Measurements from ENCODE around the gene UBTD1.
"Not testable (repeated sequence)": the region's sequence is repeated elsewhere in the genome, so short reads cannot be mapped to it uniquely, and the experiment has no call there.

The UBTD1 gene

GRCh38 chr10:97514344-97514743 lies 15.6 kb downstream of the UBTD1 start:
- Mint-ChIP-seq H3K36me3 (no peaks in the 10 kb centered on the region), H3K9me3 (no peaks in the 10 kb centered on the region), H3K27me3 (peaks cover 16% of the 10 kb centered on the region), H3K4me1 (peaks cover 7% of the 10 kb centered on the region), H3K27ac (no peak overlapping the region), H3K4me3 (no peak overlapping the region)
- no peak for ATAC-seq (ENCODE audit: low read depth)
- DNase-seq (ENCODE audit: low spot score in 2 of 2) = no peak

DNA sequence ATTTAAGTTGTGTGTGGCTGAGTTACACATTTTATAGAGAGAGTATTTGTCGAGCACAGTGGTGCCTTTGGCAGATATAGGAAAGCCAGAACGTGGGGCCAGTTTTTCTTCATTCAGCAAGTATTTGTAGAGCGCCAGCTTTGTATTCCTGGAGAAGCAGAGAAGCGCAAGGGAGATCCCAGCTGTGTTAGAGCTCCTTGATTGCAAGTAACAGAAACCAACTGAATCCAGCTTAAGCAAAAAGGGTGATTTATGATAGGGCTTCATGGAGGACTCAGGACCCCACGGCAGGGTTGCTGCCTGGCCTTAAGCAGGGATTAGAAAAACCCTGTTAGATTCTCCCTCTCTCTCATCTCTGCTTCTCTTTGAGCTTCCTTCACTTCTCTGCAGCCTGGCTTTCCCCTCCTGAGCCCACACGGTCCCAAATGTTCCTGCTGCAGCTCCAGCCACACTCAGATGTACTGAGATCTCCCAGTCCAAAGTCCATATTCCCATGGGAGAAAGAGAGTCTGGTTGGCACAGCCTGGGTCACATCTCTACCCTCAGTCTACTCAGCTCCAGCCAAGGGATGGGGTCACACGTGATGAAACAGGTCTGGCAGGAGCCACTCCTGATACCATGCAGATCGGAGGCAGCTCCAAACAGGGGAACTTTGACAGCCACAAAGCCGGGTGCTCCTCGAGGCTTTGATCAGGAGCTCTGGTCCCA lies 16.7 kb downstream of the UBTD1 start:
- no peaks in the 10 kb centered on the region for H3K9me3 Mint-ChIP-seq
- no peak overlapping the region for H3K4me3 Mint-ChIP-seq
- H3K27ac Mint-ChIP-seq = no peak overlapping the region
- H3K27me3 Mint-ChIP-seq = peaks cover 20% of the 10 kb centered on the region
- ATAC-seq (ENCODE audit: low read depth) = no peak
- DNase-seq (ENCODE audit: low spot score in 2 of 2) = no peak
- peaks cover 7% of the 10 kb centered on the region for H3K4me1 Mint-ChIP-seq
- no peaks in the 10 kb centered on the region for H3K36me3 Mint-ChIP-seq

DNA sequence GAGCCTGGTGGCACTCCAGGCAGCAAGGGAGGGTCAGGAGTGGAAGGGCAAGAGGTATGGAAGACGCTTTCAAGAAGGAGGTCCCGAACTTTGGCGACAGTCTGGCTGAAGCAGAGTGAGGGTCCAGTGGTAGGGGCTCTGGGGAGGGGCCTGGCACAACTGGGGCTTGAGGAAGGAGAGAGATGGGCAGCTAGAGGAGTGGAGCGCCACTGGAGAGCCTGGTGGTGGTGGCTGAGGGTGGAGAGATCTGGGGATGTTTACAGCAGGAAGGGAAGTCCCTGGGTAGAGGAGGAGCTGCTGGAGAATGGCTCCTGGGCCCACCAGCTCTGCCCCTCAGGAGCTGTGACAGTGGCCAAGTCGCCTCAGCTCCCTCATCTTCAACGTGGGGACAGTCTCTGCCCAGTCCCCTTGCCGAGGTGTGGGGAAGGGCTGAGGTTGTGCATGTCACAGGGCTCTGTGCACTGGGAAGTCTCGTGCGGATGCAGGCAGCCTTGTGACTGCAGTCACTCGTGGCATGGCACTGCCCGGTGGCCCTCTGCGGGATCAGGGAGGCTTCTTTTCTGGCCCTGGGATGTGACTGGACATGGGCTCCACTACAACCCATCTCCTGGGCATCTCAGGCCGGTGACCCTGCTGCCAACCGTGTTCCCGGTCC lies 18.5 kb downstream of the UBTD1 start:
- H3K36me3 Mint-ChIP-seq = no peaks in the 10 kb centered on the region
- no peak overlapping the region for H3K4me3 Mint-ChIP-seq
- no peak for DNase-seq (ENCODE audit: low spot score in 2 of 2)
- no peak overlapping the region for H3K27ac Mint-ChIP-seq
- no peak for ATAC-seq (ENCODE audit: low read depth)
- H3K4me1 Mint-ChIP-seq = peaks cover 7% of the 10 kb centered on the region
- peaks cover 20% of the 10 kb centered on the region for H3K27me3 Mint-ChIP-seq
- H3K9me3 Mint-ChIP-seq = no peaks in the 10 kb centered on the region

GRCh38 chr10:97517778-97518300 lies 19.1 kb downstream of the UBTD1 start:
- Mint-ChIP-seq H3K9me3 (no peaks in the 10 kb centered on the region), H3K27ac (no peak overlapping the region), H3K4me1 (peaks cover 7% of the 10 kb centered on the region), H3K4me3 (no peak overlapping the region), H3K36me3 (no peaks in the 10 kb centered on the region), H3K27me3 (peaks cover 21% of the 10 kb centered on the region)
- ATAC-seq (ENCODE audit: low read depth) (no peak), DNase-seq (ENCODE audit: low spot score in 2 of 2) (no peak)

DNA sequence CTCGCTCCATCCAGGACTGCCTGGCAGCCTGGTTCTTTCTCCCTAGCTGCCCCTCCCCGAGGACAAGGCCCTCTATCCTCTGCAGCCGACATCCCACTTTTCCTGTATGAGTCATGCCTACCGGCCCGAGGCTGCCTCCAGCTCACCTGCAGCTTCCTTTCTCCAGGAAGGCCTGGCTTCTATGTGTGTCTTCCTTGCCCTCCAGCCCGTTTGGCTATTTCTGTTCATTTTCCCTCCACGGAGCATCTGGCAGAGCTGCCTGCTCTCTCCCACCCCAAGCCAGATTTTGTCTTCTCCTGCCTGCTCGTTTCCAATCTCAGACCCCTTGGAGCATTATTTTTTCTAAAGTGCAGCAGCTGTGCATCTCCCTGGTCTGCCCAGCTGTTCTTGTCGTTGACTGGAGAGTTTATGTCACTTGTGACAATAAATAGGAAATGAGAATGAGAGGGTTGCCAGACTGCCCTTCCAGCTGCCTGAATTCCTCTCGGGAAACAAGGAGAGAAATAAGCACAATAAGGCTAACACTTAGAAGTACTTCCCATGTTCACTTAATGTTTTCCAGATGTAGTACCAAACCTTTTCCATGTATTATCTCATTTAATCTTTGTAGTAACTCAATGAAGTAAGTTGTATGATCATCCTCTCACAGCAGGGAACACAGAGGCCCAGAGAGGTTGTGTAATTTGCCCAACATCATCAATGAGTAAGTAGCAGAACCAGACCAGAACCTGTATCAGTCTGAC lies 19.7 kb downstream of the UBTD1 start:
- H3K4me1 Mint-ChIP-seq = peaks cover 4% of the 10 kb centered on the region

GRCh38 chr10:97519342-97519741 lies 20.6 kb downstream of the UBTD1 start:
- DNase-seq (ENCODE audit: low spot score in 2 of 2) = no peak
- peaks cover 4% of the 10 kb centered on the region for H3K4me1 Mint-ChIP-seq
- H3K27ac Mint-ChIP-seq = no peak overlapping the region
- no peak for ATAC-seq (ENCODE audit: low read depth)
- H3K9me3 Mint-ChIP-seq = no peaks in the 10 kb centered on the region
- H3K4me3 Mint-ChIP-seq = no peak overlapping the region
- peaks cover 25% of the 10 kb centered on the region for H3K27me3 Mint-ChIP-seq
- H3K36me3 Mint-ChIP-seq = no peaks in the 10 kb centered on the region

More for the DNA sequence above, 19.7 kb downstream of the UBTD1 start:
- H3K36me3 Mint-ChIP-seq = no peaks in the 10 kb centered on the region
- no peak overlapping the region for H3K4me3 Mint-ChIP-seq
- no peaks in the 10 kb centered on the region for H3K9me3 Mint-ChIP-seq
- no peak for DNase-seq (ENCODE audit: low spot score in 2 of 2)
- ATAC-seq (ENCODE audit: low read depth) = no peak
- no peak overlapping the region for H3K27ac Mint-ChIP-seq
- peaks cover 23% of the 10 kb centered on the region for H3K27me3 Mint-ChIP-seq

GRCh38 chr10:97520520-97520919 lies 21.8 kb downstream of the UBTD1 start:
- Mint-ChIP-seq H3K27me3 (peaks cover 26% of the 10 kb centered on the region), H3K36me3 (no peaks in the 10 kb centered on the region), H3K27ac (no peak overlapping the region), H3K4me1 (peaks cover 4% of the 10 kb centered on the region), H3K9me3 (no peaks in the 10 kb centered on the region), H3K4me3 (no peak overlapping the region)
- ATAC-seq (ENCODE audit: low read depth) (no peak), DNase-seq (ENCODE audit: low spot score in 2 of 2) (no peak)

DNA sequence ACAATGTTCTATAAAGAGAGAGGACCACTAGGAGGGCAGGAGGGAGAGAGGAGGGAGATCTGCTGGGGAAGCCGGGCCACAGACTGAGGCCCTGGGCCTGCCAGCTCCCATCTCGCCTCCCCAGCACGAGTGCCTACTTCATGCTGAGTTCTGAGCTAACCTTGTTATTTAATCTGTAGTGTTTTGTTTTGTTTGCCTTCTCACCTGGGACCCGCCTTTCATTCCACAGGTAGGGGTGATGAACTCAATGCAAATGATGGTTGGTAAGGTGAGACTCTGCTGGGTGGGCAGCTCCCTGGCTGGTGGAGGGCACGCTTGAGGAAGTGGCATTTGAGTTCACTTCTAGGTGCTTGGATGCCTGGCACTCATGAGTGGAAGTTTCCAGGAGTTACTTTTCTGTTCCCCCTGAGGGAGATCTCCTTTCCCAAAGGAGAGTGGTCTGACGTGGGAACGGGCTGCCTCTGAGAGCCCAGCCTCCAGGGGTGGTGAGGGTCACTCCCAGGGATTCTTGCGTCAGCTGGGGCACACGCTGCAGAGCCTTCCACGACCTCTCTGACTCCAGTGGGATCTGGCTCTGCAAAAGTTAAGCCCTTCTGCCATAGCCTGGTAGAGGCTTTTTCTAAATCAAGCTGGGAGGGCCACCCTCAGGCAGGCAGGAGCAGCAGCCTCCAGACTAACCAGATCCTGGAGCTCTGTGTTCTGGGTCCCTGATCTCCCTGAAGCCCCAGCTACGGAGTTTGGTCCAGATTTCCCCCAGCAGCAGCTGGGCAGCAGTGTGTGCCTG lies 22.4 kb downstream of the UBTD1 start:
- Mint-ChIP-seq H3K36me3 (no peaks in the 10 kb centered on the region), H3K27me3 (peaks cover 24% of the 10 kb centered on the region), H3K4me1 (peaks cover 4% of the 10 kb centered on the region), H3K9me3 (no peaks in the 10 kb centered on the region), H3K27ac (no peak overlapping the region), H3K4me3 (no peak overlapping the region)
- no peak for ATAC-seq (ENCODE audit: low read depth)
- no peak for DNase-seq (ENCODE audit: low spot score in 2 of 2)

DNA sequence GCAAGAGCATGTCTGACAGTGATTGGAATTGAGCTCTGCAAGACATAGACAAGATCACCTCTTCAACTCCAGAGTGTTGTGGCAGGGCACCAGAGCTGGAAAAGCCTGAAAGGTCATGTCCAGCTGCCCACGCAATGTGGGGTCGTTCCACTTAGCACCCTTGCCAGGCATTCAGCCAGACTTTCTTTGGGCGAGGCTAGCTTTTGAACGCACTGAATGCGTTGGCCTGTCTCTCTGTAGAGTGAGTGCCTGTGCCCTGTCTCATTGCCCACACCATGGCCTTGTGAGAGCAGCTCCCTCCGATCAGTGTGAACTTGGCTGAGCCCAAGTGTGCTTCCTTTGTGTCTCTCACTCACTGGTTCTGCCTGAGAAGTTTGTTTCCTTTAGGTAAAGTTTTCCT lies 23.3 kb downstream of the UBTD1 start:
- H3K27ac Mint-ChIP-seq = no peak overlapping the region
- no peaks in the 10 kb centered on the region for H3K36me3 Mint-ChIP-seq

GRCh38 chr10:97522937-97523336 lies 24.2 kb downstream of the UBTD1 start:
- DNase-seq (ENCODE audit: low spot score in 2 of 2) (no peak), ATAC-seq (ENCODE audit: low read depth) (no peak)
- no peaks in the 10 kb centered on the region for H3K9me3 Mint-ChIP-seq
- no peaks in the 10 kb centered on the region for H3K36me3 Mint-ChIP-seq
- no peak overlapping the region for H3K4me3 Mint-ChIP-seq
- no peak overlapping the region for H3K27ac Mint-ChIP-seq
- peaks cover 19% of the 10 kb centered on the region for H3K27me3 Mint-ChIP-seq
- no peaks in the 10 kb centered on the region for H3K4me1 Mint-ChIP-seq

More for the DNA sequence above, 23.3 kb downstream of the UBTD1 start:
- H3K4me1 Mint-ChIP-seq = peaks cover 1% of the 10 kb centered on the region
- no peak overlapping the region for H3K4me3 Mint-ChIP-seq
- DNase-seq (ENCODE audit: low spot score in 2 of 2) = no peak
- H3K9me3 Mint-ChIP-seq = no peaks in the 10 kb centered on the region
- ATAC-seq (ENCODE audit: low read depth) = no peak
- H3K27me3 Mint-ChIP-seq = peaks cover 21% of the 10 kb centered on the region

- Mint-ChIP-seq H3K4me1 (no peaks in the 10 kb centered on the region), H3K36me3 (peaks cover 1% of the 10 kb centered on the region), H3K27me3 (peaks cover 12% of the 10 kb centered on the region), H3K9me3 (no peaks in the 10 kb centered on the region), H3K4me3 (no peak overlapping the region), H3K27ac (no peak overlapping the region)
- ATAC-seq (ENCODE audit: low read depth) (no peak), DNase-seq (ENCODE audit: low spot score in 2 of 2) (no peak)
Measured at GRCh38 chr10:97525086-97525485, 26.4 kb downstream of the UBTD1 start.

GRCh38 chr10:97525683-97526110 lies 27.0 kb downstream of the UBTD1 start:
- H3K27me3 Mint-ChIP-seq = peaks cover 9% of the 10 kb centered on the region
- H3K4me3 Mint-ChIP-seq = no peak overlapping the region
- no peaks in the 10 kb centered on the region for H3K9me3 Mint-ChIP-seq
- no peak for ATAC-seq (ENCODE audit: low read depth)
- DNase-seq (ENCODE audit: low spot score in 2 of 2) = no peak
- H3K36me3 Mint-ChIP-seq = peaks cover 1% of the 10 kb centered on the region
- no peak overlapping the region for H3K27ac Mint-ChIP-seq
- H3K4me1 Mint-ChIP-seq = no peaks in the 10 kb centered on the region

GRCh38 chr10:97528876-97529275 lies 30.2 kb downstream of the UBTD1 start:
- not testable (repeated sequence) for H3K27me3 Mint-ChIP-seq, H3K36me3 Mint-ChIP-seq, H3K4me3 Mint-ChIP-seq

More at GRCh38 chr10:97528876-97529275, 30.2 kb downstream of the UBTD1 start:
- not testable (repeated sequence) for DNase-seq (ENCODE audit: low spot score in 2 of 2); H3K9me3 Mint-ChIP-seq; ATAC-seq (ENCODE audit: low read depth); H3K27ac Mint-ChIP-seq; H3K4me1 Mint-ChIP-seq

Measured in memory B cell (primary cell).